ENCODE measurements around the gene GPRIN1.

DNA sequence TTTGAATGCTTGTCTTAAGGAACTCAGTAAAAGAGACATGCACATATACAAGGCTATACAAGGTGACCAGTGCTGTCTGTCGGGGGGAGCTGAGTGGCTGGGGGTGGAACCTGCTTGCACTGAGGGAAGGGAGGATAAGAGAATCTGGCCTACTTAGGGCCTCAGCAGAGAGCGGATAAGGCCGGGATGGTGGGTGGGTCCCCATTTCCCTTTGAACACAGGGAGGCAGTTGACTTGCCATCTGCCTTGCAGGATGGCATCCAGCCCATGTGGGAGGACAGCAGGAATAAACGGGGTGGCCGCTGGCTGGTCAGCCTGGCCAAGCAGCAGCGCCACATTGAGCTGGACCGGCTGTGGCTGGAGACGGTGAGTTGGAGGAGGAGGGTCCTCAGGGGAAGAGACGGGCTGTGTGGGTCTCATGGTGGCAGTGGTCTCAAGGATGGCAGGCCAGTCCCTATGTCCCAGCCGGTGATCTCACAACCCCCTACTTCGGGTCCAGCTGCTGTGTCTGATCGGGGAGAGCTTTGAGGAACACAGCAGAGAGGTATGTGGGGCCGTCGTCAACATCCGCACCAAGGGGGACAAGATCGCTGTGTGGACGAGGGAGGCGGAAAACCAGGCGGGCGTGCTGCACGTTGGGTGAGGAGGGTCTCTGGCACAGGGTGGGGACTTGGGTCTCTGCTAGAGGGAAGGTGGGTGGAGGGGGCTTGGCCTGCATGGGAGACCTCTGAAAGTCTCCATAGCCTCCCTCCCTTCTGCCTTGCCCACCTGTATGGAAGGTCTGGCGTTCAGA, 35.1 kb upstream of the GPRIN1 start:
- TF ChIP-seq CTCF (IDR thresholded peaks at IDR 0.05) (no peak), POLR2A (IDR thresholded peaks at IDR 0.05) (no peak)

Measured in testis (tissue), 2 donors.